NCI-H345 (cell line): Measurements from ENCODE around the gene ING5.
"Not testable (repeated sequence)": the region's sequence is repeated elsewhere in the genome, so short reads cannot be mapped to it uniquely, and the experiment has no call there.

Experiments used
- DNase-seq: peaks from one replicate; lab custom pipeline; 2025; lab: John Stamatoyannopoulos, UW

The ING5 gene

DNA sequence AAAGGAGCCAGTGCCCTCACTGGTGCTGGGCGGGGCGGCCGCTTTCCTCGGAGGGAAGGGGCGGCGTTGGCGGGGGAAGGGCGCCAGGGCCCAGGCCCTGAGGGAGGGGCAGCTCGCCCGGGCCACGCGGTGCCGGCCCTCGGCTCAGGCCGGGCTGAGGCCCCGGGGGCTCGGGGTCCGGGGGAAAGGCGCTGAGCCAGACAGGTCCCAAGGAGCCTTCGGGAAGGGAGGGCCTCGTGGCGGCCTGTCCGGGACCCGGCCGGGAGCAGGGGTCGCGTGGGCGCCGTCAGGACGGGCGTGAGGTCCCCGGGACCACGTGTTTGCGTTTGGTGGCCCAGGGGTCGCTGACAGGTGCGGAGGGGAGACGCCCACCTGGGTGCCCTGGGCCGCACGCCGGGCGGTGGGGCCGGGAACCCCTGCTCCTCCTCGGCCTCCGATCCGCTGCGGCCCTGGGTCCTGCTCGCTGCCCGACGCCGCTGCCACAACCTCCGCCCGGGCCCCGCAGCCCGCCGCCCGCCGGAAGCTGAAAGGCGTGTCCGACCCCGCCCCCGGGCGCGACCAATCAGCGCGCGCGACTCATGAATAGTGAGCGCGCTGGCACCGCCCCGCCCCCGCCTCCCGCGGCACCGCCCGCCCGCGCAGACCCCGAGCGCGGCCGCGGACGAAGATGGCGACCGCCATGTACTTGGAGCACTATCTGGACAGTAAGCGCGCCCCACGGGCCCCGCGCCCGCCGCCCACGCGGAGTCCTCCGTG lies at the start of gene ING5:
Gene ING5, plus strand, starts transcription at position 641 of the 756 bp plus-strand sequence. Its CDS starts 27 bp downstream, at position 668.
- DNase-seq, result peak; percentile 95

DNA sequence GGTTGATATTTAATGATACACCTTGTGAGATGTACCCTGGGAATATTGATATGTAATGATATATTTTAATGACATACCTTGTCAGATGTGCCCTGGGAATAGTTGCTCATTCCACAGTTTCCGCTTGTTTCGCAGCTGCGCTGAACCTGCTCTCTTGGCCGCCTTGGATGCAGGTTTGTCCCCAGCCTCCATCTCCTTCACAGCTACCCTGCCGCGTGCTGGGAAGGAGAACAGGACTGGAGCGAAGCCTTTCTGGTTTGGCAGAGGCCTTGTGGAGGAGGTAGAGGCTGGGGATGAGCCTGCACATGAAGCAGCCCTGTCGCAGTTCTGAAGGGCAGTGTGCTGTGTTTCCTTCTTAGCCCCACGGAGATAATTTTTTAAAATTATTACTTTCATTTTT lies 49.7 kb upstream of the ING5 start:
- DNase-seq, result no peak

DNA sequence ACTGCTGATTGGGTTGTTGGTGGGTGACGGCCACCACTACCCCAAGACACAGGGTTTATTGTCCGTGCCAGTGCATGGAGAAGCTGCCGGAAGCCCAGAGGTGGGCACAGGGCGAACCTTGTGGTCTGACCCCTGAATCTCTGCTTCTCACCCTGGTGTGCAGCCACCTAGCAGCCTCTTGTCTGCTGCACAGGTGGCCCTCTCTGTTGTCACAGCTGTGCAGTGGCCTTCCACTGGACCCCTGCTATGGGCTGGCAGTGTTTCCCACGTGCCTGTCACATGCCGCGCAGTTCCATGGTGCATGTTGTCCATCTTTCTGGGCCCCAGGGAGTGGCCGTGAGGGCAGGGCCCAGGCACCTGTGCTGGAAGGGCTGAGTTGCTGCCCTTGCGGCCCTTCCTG lies 49.1 kb upstream of the ING5 start:
- no peak for DNase-seq

DNA sequence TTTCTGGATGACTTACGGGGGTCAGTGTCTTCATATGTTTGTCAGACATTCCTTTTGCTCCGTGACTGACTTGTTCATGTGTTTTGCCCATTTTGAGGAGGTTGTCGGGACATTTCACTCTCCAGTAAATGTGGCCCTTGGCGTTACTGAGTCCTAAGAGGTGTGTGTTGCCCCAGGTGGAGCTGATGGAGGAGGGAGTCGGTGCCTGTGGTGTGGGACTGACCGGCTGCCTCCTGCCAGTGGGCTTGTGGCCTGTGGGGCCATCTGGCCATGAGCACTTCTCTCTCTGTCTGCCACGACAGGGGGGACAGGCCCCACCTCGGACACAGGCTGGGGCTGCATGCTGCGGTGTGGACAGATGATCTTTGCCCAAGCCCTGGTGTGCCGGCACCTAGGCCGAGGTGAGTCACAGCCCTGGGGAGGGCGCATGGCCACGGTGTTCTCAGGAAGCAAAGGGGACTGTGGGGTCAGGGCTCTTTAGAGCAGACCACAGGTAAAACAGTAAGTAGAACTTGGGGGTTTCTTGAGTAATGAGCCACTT lies 48.6 kb upstream of the ING5 start:
- no peak for DNase-seq

DNA sequence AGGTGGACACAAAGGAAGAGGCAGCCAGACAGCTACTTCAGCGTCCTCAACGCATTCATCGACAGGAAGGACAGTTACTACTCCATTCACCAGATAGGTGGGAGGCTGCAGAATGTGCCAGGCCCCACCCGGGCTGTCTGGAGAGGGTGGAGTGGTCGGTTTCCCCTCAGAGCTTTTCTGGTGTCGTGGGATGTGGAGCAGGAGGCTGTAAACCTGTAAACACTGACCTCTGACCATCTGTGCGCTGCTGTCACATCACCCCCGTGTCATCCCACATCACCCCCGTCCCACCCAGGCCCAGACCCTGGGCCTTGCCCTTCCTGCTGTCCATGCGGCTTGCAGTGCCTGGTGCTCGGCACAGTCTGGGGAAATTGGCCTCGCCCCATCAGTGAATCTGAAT lies 47.3 kb upstream of the ING5 start:
- no peak for DNase-seq

DNA sequence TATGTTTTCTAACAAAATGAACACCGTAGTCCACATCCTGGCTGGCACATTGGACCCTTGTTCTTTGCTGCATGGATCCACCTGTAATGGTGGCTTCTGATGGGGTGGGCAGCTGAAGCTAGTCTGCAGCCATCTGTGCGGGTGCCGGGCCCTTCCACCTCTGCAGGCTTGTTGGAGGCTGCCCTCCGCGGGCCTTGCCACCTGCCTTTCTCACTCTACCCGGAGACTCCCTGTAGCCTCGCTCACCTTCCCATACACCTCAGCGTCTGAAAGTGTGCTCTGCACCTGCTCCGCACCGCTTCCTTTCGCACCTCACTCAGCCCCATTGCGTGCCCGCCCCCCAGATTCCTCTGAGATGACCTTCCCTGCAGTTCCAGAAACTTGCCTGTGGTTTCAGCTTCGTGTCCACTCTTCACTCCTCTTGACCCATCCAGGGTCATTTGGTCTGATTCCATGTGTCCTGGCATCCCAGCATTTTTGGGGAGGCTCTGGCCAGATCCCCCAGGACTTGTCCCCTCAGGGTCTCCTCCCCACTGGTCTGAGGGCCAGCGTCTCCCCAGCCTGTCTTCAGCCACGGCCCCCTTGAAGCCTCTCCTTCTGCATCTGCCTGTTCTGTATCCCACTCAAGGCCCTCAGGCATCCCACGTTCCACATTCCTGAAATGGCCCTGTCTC lies 46.2 kb upstream of the ING5 start:
- no peak for DNase-seq

DNA sequence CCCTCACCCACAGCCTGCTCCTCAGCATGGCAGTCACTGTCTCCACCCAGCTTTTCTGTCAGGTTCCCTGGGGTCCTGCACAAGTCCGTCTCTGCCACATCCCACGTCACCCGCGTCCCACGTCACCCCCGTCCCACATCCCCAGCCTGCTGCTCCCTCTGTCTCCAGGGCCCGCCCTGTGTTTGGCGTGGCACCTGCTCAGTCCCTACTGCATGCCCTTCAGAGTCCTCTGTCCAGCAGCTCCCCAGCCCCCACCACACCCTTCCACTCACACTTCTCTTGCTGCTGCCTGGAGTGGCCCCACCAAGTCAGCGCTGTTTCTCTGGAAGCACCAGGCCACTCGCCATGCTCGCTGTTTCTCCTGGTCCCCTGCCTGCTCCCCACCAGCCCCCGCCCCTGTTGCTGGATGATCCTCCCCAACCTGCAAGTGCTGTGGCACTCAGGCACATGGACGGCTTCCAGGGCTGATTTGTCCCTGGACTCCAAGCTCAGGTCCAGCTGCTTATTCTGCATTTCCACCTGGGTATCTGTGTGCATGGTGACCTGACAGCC lies 45.6 kb upstream of the ING5 start:
- DNase-seq, result no peak

DNA sequence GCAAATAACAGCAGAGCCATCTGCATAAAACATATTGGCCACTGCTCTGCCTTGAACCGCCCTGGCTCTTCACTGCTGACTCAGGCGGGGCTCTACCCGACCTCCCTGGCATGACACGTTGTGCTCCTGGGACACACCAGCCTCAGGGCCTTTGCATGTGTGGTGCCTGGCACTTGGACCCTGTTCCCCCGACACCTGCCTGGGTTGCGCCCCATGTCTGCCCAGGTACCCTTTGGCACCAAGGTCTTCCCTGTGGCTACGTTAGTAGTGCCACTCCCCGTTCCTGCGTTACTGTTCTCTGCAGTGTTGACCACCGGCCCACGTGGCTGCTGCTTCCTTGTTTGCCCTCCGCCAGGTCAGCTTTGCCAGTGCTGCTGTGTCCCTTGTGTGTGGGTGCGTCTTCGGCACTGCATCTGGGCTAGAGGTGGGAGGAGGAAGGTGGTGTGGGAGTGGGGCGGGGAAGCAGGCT lies 44.0 kb upstream of the ING5 start:
- DNase-seq, result no peak

DNA sequence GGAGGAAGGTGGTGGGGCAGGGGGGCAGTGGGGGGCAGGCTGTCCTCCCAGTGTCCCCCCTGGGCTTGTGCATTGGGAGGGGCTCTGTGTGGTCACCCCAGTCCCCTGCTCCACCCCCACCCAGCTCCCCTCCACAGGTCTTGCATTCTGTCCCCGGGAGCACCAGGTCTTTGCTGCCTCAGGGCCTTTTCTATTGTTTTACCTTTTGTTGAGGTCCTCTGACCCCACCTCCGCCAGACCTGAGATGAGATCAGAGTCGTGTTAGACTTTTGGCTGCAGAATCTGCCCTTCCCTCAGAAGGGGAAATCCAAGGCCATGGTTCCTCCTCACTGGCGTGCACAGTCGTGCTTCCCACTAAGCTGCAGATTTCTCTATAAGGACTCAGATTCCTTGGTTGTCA lies 43.5 kb upstream of the ING5 start:
- DNase-seq, result no peak

DNA sequence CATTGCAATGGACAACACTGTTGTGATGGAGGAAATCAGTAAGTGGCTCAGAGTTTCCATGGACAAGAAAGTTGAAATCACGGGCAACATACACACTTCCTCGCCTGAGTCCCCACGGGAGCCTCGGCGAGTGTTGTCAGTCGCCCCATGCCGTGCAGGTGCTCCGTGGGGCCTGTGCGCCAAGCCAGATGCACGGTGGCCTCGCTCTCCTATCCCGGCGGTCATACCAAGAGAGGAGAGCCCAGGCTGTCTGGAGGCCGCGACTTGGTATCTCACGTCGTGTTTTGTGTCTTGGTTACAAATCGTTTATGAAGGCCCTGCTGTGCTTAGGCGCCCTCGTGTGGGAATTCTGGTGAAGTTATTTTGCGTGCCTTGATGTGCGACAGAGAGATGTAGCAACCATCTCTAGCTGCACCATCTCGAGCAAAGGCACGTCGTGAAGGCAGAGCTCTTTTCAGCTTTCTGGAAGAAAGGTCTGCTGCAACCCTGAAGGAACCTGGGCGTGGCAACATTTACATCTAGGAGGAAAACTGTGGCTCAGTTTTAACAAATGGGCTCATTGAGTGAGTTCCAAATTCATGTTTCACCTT lies 42.6 kb upstream of the ING5 start:
- peak; percentile 37 for DNase-seq

DNA sequence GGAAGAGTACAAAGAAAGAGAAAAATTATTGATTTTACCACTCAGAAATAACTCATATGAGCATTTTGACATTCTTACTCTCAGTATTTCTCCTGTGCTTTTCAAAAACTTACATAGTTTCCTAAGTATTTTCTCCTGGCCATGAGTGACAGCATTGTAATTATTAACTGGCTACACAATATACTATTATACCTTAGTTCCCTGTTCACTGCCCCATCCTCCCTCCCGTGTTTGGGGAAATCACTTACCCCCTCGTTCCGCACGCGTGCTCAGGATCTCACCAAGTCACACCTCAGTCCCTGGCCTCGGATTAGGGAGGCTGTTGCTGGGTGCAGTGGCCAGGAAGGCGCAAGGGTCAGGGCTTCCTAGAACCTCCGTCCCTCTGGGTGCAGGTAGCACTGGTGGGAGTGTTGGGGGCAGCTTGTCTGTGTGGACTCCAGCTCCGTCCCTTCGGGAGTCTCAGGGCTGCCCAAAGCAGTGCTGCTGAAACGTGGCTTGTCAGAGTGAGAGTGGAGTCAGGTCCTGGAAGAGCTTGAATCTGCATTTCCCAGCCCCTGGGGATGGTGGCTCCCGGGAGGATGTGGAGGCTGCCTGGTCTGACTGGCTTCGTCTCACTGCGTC lies 41.1 kb upstream of the ING5 start:
- DNase-seq, result no peak

DNA sequence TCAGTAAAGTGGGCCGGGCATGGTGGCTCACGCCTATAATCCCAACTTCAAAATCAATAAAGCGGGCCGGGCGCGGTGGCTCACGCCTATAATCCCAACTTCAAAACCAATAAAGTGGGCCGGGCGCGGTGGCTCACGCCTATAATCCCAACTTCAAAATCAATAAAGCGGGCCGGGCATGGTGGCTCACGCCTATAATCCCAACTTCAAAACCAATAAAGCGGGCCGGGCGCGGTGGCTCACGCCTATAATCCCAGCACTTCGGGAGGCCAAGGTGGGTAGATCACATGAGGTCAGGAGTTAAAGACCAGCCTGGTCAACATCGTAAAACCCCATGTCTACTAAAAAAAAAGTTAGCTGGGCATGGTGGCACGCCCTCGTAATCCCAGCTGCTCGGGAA lies 39.1 kb upstream of the ING5 start:
- not testable (repeated sequence) for DNase-seq

DNA sequence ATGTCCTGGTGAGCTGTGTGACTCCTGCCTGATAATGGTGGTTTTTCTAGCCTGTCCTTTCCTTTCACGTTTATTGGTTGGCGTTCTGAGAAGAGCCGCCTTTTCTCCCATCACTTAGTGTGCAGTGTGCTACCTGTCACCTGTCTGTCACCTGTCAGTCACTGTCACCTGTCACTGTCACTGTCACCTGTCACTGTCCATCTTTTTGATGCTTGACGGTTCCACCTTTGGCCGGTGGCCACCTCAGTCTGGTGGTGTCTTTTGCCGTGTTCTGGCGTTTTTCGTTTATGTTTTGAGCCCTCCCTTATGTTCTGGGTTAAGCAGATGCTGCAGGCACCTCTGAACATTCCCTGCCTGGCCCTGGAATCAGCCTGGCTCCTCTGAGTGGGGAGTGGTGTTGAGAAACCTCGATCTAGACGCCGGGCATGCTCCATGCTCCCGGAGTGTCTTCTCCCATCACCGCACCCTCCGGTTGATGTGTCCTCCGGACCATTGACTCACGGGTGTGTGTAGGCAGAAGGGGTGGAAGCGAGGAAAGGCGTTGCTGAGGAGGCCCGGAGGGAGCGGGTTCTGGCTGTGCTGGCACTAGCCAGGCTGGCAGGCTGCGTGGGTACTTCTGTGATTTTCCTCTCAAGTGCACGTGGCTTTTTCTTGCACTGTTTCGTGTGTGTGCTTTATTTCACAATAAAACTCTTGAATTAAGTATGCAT lies 36.0 kb upstream of the ING5 start:
- DNase-seq, result no peak

DNA sequence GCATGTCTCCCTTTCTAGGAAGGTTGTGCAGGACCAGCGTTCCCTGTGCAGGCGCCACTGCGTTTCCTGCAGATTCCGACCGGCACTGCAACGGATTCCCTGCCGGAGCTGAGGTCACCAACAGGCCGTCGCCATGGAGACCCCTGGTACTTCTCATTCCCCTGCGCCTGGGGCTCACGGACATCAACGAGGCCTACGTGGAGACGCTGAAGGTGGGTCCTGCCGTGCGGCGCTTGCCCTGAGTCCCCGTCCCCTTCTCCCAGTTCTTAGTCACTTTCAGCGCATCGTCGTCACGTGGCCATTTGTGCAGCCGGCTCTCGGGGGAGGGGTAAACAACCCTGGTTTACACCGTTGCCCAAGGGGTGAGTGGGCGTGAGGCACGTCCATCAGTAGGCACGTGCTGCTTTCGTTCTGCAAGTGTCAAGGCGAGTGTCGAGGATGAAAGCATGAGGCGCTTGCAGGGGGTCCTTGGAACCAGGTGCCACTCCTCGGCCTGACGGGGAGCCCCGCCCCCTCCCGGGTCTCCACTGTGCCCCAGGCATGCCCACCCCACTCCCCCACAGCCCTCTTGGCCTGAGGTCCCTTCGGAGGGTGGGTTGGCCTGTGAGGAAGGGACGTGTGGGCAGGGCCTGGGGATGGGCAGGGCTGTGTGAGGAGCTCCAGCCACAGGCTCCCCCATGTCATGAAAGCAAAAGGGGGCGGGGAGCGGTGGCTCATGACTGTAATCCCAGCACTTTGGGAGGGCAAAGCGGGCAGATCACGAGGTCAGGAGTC lies 35.0 kb upstream of the ING5 start:
- no peak for DNase-seq

DNA sequence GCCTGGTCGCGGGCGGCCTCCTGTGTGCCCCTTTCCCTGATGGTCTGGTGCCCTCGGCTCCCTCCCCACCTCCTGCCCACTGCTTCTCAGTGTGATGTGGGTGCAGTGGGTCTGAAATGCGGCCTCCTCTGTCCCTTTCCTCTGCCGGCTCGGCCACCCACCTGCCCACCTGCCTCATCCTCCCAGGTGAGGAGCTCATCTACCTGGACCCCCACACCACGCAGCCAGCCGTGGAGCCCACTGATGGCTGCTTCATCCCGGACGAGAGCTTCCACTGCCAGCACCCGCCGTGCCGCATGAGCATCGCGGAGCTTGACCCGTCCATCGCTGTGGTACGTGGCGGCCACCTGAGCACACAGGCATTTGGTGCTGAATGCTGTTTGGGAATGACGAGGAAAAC lies 33.5 kb upstream of the ING5 start:
- no peak for DNase-seq

DNA sequence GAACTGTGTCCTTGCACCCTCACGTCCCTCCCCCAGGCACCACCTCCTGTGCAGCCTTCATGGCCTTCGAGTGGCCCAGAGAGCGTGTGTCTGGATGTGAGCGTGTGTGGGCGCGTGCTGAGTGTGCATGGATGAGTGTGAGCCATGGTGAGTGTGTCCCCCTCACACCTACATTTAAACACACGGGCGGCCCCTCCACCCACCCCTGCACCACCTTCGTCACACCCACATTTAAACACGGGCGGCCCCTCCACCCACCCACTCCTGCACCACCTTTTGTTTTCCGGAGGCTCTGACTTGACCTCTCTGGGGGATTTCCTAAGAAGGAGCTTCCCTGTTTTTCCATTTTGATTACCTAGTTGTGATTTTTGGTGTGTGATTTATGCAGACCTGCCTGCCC lies 33.0 kb upstream of the ING5 start:
- DNase-seq, result no peak

DNA sequence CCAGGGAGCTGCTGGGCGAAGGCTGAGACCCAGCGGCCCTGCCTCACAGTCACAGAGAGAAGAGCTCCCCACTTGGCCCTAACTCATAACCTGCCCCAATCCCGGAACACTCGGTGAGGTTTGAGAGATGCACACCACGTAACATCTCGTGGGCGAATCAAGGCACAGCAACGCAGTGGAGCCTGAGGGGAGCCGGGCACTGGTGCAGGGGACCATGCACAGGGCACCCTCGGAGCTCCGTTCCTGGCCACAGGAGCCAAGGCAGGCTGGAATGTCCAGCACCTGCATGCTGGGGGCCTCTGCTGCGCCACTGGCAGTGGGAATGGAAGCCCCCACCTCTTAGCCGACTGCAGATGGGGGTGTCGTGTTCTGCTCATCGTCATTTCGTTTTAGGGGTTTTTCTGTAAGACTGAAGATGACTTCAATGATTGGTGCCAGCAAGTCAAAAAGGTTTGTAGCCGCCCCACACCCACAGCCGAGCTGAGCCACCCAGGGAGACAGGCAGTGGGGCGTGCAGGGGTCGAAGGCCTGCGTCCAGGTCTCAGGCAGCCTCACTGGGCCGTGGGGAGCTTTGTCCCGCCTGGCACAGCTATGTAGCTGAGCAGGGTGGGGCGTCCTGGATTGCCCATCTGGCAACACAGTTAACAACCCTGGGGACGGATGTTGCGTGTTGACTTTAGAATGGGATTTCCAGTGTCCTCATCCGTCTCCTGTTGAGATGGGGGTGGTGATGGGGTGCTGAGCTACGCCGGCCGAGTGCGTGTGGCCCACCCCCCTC lies 31.3 kb upstream of the ING5 start:
- DNase-seq, result no peak

DNA sequence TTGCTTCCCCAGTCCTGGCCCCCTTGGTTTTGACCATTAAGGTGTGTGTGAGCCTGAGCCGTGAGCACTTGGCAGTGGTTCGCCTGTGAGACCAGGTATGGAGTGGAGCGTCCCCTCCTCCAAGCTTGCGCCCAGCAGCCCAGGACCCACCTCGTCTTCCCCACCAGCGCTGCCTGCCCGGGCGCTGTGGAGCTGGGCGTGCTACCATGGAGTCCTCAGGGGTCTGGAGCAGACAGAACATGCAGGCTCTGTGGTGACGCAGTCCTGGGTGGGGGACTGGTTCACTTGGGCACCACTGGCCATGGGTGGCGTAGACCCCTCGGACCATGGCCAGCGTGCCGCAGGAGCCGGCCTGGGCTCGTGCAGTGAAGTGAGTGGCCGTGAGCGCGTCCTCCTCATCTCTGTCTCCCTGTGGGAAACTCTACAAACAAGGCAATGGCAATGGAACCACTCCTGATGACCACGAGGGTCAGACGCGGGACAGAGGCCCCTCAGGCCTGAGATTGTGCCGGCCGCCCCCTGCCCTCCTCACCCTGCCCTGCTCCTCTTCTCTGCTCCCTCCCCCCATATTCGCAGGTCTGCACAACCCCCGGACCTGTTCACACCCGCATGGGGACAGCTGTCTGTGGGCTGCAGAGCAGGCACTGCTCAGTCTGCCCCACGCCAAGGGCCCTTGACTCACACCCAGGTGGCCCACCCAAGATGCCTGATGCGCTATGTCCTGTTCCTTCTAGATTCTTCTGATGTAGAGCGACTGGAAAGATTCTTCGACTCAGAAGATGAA lies 30.2 kb upstream of the ING5 start:
- no peak for DNase-seq
